Heart left ventricle (tissue), 13 donors: ENCODE measurements around the gene DOK7.

Experiments
- POLR2A ChIP-seq, 2 donors: fragments of 450-650 bp; IDR thresholded peaks; one replicate each; pipeline ENCODE4 v1.6.1; 2017; ENCODE audit warnings: antibody characterized with exemption in 2 of 2, mild to moderate bottlenecking in 2 of 2, moderate library complexity in 2 of 2
- TF ChIP-seq, protein P1 (sequence below), 12 donors: fragments of 200-600 bp; sonication (generic) in 4 of 12; IDR thresholded peaks; one replicate each; pipeline versions ENCODE4 v1.5.0 to v1.8.0; 2018 to 2022; ENCODE audit warnings: antibody characterized with exemption in 12 of 12, mild to moderate bottlenecking in 5 of 12
- donor health status: ischemic (EF 13 %, LVEDD 7.1; RV severe dilation, severe dysfunction).
- donor health status: DM: no; HTN: yes; CAD: no.
- donor health status: DM: no; HTN: no; CAD: no.
- donor health status: ischemic (EF 25% LVEDD 6.9; RV normal size, moderate dysfunction).
- donor health status: ischemic (EF 25% LVEDD 5.7; RV mildly dilated, moderate dysfunction).
- donor health status: ischemic (EF 35%, LVEDD 5.7; RV mildly dilated, moderate dysfunction).
- donor health status: nonischemic (EF 11% LVEDD 7.7; RV severe dilation, severe dysfunction).
- donor health status: DM: yes; HTN: yes; CAD: no.
- donor health status: PGD.
- donor health status: ischemic (EF 29% LVEDD 5.4; RV normal size, mild dysfunction).
- donor health status: nonischemic (EF 23%, LVEDD 6.1; RV moderate dilation, normal function).

DNA sequence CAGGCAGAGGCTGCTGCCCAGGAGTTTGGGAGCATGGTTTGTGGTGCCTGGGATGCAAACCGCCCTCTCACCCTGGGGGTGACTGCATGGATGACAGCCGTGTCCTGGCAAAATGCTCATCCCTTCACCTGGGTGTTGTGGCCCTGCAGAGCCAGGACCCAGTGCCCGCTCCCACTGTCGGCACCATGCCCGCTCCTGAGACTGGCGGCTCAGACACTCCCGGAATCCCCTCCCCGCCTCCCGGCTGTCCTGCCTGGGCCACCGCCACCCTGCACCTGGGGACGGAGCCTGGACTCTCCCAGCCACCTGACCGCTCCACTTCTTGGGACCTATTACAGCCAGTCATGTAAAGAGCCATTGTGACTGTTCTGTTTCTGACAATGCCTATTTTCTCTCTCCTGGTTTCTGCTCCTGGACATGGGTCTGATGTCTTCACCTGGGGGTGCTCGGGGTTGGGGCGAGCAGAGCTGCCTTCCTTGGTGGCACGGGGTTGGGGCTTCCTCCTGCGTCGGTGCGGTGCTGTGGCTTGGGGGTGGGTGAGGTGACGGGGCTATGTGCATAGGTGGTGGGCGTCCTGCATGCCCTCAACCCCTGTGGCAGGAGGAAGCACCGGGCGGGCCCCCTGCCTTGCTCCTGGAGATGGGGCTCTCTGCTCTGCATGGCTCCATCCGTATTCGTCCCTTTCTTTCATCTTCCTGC, 38.2 kb downstream of the DOK7 start:
- TF ChIP-seq, protein P1, sequence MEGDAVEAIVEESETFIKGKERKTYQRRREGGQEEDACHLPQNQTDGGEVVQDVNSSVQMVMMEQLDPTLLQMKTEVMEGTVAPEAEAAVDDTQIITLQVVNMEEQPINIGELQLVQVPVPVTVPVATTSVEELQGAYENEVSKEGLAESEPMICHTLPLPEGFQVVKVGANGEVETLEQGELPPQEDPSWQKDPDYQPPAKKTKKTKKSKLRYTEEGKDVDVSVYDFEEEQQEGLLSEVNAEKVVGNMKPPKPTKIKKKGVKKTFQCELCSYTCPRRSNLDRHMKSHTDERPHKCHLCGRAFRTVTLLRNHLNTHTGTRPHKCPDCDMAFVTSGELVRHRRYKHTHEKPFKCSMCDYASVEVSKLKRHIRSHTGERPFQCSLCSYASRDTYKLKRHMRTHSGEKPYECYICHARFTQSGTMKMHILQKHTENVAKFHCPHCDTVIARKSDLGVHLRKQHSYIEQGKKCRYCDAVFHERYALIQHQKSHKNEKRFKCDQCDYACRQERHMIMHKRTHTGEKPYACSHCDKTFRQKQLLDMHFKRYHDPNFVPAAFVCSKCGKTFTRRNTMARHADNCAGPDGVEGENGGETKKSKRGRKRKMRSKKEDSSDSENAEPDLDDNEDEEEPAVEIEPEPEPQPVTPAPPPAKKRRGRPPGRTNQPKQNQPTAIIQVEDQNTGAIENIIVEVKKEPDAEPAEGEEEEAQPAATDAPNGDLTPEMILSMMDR (IDR thresholded peaks at IDR 0.05): no peak
- TF ChIP-seq POLR2A (IDR thresholded peaks at IDR 0.05): no peak
